ENCODE results near the gene KCNQ1.

- no peak for TF ChIP-seq GATA2 (IDR thresholded peaks at IDR 0.05; ENCODE audit: low read depth, low read length)
- TF ChIP-seq GATA3 (IDR thresholded peaks at IDR 0.05; ENCODE audit: low read depth, low read length) = no peak
Observed at GRCh38 chr11:2878782-2879181, 434.0 kb downstream of the KCNQ1 start.
